Keratinocyte (primary cell): ENCODE results near the gene ADAMTS2. TPM values are rescaled to one million over a fixed set of nuclear protein-coding genes. Genes with fewer than 3 reads are reported as not detected.

Experiments used
- DNase-seq: peaks from one replicate; pipeline ENCODE4 v3.0.0-alpha.2; 2011; ENCODE audit warnings: low read depth, missing footprints, low spot score
- FAIRE-seq: peaks from 2 replicates; lab custom pipeline; 2011; peaks lifted over from hg19 to GRCh38; lab: Jason Lieb, UNC
- H2AFZ ChIP-seq: 2 replicates; pipeline ENCODE4 v1.6.0; 2012; ENCODE audit warnings: low read length, control low read depth, inconsistent platforms; ENCODE audit not compliant: control insufficient read depth
- H3K27ac ChIP-seq: 2 replicates; pipeline ENCODE4 v1.5.1; 2011; ENCODE audit warnings: low read length; ENCODE audit not compliant: control insufficient read depth, insufficient read depth
- H3K27me3 ChIP-seq: 3 replicates; pipeline ENCODE4 v1.6.0; 2011; ENCODE audit warnings: low read length; ENCODE audit not compliant: control insufficient read depth, insufficient read depth; ENCODE audit errors: extremely low read depth
- H3K36me3 ChIP-seq, 2 experiments: 2 replicates in 1 of 2; 3 replicates in 1 of 2; pipeline ENCODE4 v1.5.1; 2011; ENCODE audit warnings: low read length in 2 of 2, mild to moderate bottlenecking in 1 of 2; ENCODE audit not compliant: control insufficient read depth in 2 of 2, insufficient read depth in 2 of 2; ENCODE audit errors: extremely low read depth in 1 of 2
- H3K4me1 ChIP-seq: 3 replicates; pipeline ENCODE4 v1.5.1; 2011; ENCODE audit warnings: low read length; ENCODE audit not compliant: control insufficient read depth, insufficient read depth; ENCODE audit errors: extremely low read depth
- H3K4me2 ChIP-seq: 3 replicates; pipeline ENCODE4 v1.6.0; 2011; ENCODE audit warnings: low read depth, low read length; ENCODE audit not compliant: control insufficient read depth, insufficient read depth; ENCODE audit errors: extremely low read depth
- H3K4me3 ChIP-seq, 3 experiments: fragments of 200-600 bp in 1 of 3; sonication (generic) in 1 of 3; 2 replicates in 2 of 3; 3 replicates in 1 of 3; pipeline ENCODE4 v1.5.1; 2011 to 2016; ENCODE audit warnings: low read length in 3 of 3, mild to moderate bottlenecking in 3 of 3, control low read depth in 2 of 3, inconsistent platforms in 1 of 3, low read depth in 1 of 3, mixed read lengths in 1 of 3, mixed run types in 1 of 3, moderate library complexity in 1 of 3; ENCODE audit not compliant: control insufficient read depth in 2 of 3, insufficient read depth in 2 of 3; ENCODE audit errors: extremely low read depth in 1 of 3
- H3K79me2 ChIP-seq: 2 replicates; pipeline ENCODE4 v1.6.0; 2012; ENCODE audit warnings: low read length; ENCODE audit not compliant: control insufficient read depth, insufficient read depth
- H3K9ac ChIP-seq: 3 replicates; pipeline ENCODE4 v1.6.0; 2011; ENCODE audit warnings: low read length; ENCODE audit not compliant: control insufficient read depth, insufficient read depth; ENCODE audit errors: extremely low read depth
- H3K9me1 ChIP-seq: 3 replicates; pipeline ENCODE4 v1.6.0; 2011; ENCODE audit warnings: low read length; ENCODE audit not compliant: control insufficient read depth, insufficient read depth; ENCODE audit errors: extremely low read depth
- H3K9me3 ChIP-seq: 2 replicates; pipeline ENCODE4 v1.5.1; 2012; ENCODE audit warnings: low read depth, low read length; ENCODE audit not compliant: control insufficient read depth
- H4K20me1 ChIP-seq: 3 replicates; pipeline ENCODE4 v1.6.0; 2011; ENCODE audit warnings: low read length; ENCODE audit not compliant: control insufficient read depth, insufficient read depth; ENCODE audit errors: extremely low read depth
- CTCF ChIP-seq, 3 experiments: IDR thresholded peaks in 1 of 3; conservative IDR thresholded peaks in 1 of 3; optimal IDR thresholded peaks in 1 of 3; 2 replicates in 2 of 3; 3 replicates in 1 of 3; pipeline versions ENCODE3 to v1.5.1; 2011; ENCODE audit warnings: low read length in 3 of 3, mild to moderate bottlenecking in 3 of 3, moderate library complexity in 2 of 3, control low read depth in 1 of 3, inconsistent platforms in 1 of 3; ENCODE audit not compliant: insufficient read depth in 2 of 3; ENCODE audit errors: extremely low read depth in 1 of 3
- EZH2 ChIP-seq: IDR thresholded peaks from one replicate; pipeline ENCODE4 v1.6.1; 2012; ENCODE audit warnings: inconsistent platforms, mild to moderate bottlenecking, low read length, moderate library complexity
- dilution Hi-C: fragments of 300-500 bp; cut with MboI; formaldehyde crosslinking; loops from one replicate; pipeline ENCODE4 v1.7.0; 2020; ENCODE audit warnings: low sequenced_read_pairs; ENCODE audit not compliant: extremely low pct_ligation_motif_present
- polyA plus RNA-seq, 5 experiments: library from polyadenylated mRNA; depleted of rRNA in 3 of 5; stranded (reverse) in 3 of 5; stranded (forward) in 1 of 5; unstranded in 1 of 5; fragments of >200 nt; gene quantifications; 1 replicate in 1 of 5; 2 replicates in 3 of 5; 3 replicates in 1 of 5; pipeline versions ENCODE4 v1.2.1 to v1.2.3, GENCODE V29; 2011 to 2012; ENCODE audit warnings: missing spikeins in 2 of 5, low read depth in 1 of 5, low replicate concordance in 1 of 5

ADAMTS2 gene
- polyA plus RNA-seq, 1 donor (not counting 4 experiments of a cell fraction or from before 2014, with no cell fraction given), result not detected

DNA sequence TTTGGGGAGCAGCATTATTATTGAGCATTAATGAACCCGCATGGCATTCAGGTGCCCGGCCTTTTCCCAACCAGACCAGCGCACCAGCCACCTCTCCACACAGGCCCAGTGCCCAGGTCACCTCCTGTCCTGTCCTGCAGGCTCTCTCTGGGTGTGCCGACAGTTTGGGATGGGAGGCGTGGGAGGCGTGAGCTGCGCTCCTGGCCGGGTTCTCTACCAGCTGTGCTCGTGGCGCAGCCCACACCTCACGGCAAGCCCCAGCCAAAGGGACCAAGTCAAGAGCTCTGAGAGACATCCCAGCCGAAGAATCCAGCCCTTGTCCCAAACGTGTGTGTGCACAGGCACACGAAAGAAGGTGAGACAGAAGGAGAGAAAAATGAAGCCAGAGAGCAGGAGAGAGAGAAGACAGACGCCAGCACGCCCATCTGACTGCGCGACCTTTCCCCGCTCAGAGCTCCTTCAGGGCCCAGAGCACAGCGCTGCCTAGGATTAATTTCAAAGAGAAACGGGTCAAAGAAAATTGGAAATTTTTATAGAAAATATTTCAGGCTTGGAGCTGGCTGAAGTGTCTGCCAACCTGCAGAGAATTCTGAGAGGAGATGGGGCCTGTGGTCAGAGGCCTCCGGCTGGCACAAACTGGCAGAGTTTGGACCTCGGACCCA, 81.7 kb downstream of the ADAMTS2 start:
- Histone ChIP-seq H3K9ac (no peak overlapping the region), H3K4me3 (no peak overlapping the region), H3K27ac (no peak overlapping the region), H3K4me1 (no peaks in the 10 kb centered on the region), H3K9me1 (no peaks in the 10 kb centered on the region), H3K27me3 (no peaks in the 10 kb centered on the region), H3K4me2 (no peak overlapping the region), H4K20me1 (no peaks in the 10 kb centered on the region), H3K36me3 (no peaks in the 10 kb centered on the region), H3K79me2 (no peaks in the 10 kb centered on the region), H2AFZ (no peak overlapping the region), H3K9me3 (peaks cover 19% of the 10 kb centered on the region)
- no peak for FAIRE-seq
- no peak for TF ChIP-seq EZH2
- no peak for TF ChIP-seq CTCF (optimal IDR thresholded peaks at IDR 0.05 in 1 of 3, IDR thresholded peaks at IDR 0.05 in 1 of 3, conservative IDR thresholded peaks at IDR 0.05 in 1 of 3; ENCODE audit: extremely low read depth in 1 of 3, insufficient read depth in 2 of 3, low read length in 3 of 3)
- no peak for DNase-seq
- dilution Hi-C loops, result no loop called here

DNA sequence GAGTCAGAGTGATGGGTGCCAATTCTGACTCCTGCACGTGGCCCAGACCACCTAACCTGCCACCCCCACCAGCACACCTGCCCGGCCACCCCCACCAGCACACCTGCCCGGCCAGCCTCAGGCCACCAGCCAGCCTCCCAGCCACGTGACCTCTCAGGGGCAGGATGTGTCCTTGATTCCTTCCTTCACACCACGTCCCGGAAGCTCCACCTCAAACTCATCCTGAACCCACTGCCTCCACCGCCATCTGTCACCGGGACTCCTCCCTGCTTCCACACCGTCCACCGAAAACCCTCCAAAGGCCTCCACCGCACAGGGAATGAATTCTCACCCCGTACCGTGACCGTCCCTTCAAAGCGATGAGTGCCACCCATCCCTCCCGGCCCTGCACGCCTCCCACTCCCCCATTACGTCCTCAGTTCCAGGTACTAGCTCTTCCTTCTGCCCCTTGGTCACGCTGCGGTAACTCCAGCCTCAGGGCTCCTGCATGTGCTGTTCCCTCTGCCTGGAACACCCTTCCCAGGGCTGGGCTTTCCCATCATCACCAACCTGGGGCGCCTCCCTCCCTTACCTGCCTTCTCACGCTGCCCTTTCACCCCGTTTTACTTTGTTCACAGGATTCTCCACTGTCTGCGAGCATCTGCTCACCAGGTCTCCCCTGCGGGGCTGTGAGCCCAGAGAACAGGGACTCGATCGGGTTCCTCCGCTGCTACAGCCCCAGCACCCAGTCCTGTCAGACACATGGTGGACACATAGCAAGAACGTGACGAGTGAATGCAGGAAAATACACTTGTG, 82.9 kb downstream of the ADAMTS2 start:
- no peak overlapping the region for H3K9ac ChIP-seq
- H4K20me1 ChIP-seq, result no peaks in the 10 kb centered on the region
- H3K36me3 ChIP-seq, result no peaks in the 10 kb centered on the region
- no peak overlapping the region for H3K4me2 ChIP-seq
- H2AFZ ChIP-seq, result no peak overlapping the region
- no peak for FAIRE-seq
- dilution Hi-C loops, result no loop called here
- TF ChIP-seq EZH2, result no peak
- TF ChIP-seq CTCF (optimal IDR thresholded peaks at IDR 0.05 in 1 of 3, IDR thresholded peaks at IDR 0.05 in 1 of 3, conservative IDR thresholded peaks at IDR 0.05 in 1 of 3; ENCODE audit: extremely low read depth in 1 of 3, insufficient read depth in 2 of 3, low read length in 3 of 3), result no peak
- H3K9me1 ChIP-seq, result no peaks in the 10 kb centered on the region
- no peak overlapping the region for H3K27ac ChIP-seq
- no peaks in the 10 kb centered on the region for H3K27me3 ChIP-seq
- H3K9me3 ChIP-seq, result peaks cover 18% of the 10 kb centered on the region
- no peak overlapping the region for H3K4me3 ChIP-seq
- no peaks in the 10 kb centered on the region for H3K4me1 ChIP-seq
- H3K79me2 ChIP-seq, result no peaks in the 10 kb centered on the region
- no peak for DNase-seq
